GM12874 (cell line): ENCODE results near the gene SHROOM4.

Experiments used
- TF ChIP-seq, protein P1 (sequence below): IDR thresholded peaks from 2 replicates; pipeline ENCODE4 v1.5.1; 2011; ENCODE audit warnings: low read depth, mild to moderate bottlenecking, control low read depth, low read length, moderate library complexity; ENCODE audit not compliant: insufficient read depth

The SHROOM4 gene

DNA sequence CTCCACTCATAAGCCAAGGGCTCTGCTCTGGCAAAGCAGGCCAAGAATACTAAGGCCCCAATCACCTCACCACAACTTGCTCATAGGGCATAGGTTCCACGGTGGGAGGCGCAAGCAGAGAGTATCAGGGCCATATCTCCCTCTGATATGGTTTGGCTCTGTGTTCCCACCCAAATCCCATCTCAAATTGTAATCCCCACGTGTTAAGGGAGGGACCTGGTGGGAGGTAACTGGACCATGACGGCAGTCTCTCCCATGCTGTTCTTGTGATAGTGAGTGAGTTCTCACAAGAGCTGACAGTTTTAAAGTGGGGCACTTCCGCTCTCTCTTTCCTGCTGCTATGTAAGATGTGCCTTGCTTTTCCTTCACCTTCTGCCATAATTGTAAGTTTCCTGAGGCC lies 88.7 kb downstream of the SHROOM4 start:
- TF ChIP-seq, protein P1, sequence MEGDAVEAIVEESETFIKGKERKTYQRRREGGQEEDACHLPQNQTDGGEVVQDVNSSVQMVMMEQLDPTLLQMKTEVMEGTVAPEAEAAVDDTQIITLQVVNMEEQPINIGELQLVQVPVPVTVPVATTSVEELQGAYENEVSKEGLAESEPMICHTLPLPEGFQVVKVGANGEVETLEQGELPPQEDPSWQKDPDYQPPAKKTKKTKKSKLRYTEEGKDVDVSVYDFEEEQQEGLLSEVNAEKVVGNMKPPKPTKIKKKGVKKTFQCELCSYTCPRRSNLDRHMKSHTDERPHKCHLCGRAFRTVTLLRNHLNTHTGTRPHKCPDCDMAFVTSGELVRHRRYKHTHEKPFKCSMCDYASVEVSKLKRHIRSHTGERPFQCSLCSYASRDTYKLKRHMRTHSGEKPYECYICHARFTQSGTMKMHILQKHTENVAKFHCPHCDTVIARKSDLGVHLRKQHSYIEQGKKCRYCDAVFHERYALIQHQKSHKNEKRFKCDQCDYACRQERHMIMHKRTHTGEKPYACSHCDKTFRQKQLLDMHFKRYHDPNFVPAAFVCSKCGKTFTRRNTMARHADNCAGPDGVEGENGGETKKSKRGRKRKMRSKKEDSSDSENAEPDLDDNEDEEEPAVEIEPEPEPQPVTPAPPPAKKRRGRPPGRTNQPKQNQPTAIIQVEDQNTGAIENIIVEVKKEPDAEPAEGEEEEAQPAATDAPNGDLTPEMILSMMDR = no peak

DNA sequence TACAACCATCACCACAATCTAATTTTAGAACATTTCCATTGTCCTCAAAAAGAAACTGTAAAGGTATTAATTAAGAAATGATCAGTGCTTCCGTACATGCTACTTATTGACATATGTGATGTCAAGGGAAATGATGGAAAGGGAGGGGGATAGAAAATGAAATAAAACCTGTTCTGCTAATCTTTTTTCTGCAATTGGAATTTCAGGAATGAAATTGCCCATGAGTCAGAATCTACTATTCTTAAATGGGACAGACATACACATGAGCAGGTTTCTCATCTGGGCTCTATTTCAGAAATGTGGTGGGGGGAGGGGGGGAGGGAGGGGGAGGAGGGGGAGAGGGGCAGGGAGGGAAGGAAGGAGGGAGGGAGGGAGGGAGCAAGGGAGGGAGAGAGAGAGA lies 91.0 kb downstream of the SHROOM4 start:
- TF ChIP-seq, protein P1 = no peak

DNA sequence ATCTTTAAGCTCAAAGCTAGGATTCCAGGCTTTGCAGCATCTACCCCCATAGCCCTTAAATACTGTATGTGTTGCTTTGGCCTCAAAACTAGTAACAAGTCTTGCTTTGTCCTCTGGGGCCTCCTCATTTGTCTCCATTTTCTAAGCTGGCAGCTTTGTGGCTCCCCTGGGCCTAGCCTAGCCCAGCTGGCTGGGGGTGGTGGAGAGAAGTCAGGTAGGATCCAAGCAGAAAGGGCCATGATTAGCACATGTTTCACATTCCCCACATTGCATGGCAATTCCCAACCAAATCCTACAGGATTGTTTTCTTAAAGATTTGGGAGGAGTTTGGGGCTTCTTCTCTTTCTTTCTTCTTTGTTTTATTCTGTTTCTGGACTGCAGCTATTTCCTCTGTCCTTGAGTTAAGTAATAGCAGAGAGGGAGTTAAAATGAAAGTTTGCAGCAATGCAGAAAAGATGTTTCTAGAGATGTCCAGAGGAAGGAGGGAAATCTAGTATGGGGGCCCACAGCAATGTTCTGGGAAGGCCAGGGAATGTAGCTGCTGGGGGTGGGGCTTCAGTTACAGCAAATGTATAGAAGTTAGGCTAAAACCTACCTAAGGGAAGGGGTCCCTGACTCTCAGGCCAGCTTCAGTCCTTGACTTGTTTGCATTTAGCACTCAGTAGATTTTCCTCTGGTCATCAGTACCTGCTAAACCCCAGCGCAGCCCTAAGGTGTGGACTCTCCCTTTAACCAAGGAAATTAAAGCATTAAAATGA lies 92.1 kb downstream of the SHROOM4 start:
- TF ChIP-seq, protein P1 = no peak

DNA sequence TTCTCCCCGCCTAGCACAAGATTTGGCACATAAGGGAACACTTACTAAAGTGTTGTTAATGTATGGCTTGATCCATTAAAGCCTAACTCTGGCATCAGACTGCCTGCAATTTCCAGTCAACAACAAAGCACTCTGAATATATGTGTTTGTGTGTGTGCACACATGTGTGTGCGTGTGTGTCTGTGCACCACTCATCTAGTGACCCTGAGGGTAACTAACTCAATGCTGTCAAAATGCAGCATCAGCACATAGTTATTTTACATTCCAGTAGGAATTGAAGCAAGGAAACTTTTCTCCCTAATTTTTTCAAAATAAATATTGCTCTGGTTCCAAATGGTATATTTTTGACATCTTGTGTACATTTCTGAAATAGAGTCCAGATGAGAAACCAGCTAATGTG lies 94.4 kb downstream of the SHROOM4 start:
- TF ChIP-seq, protein P1 = no peak

DNA sequence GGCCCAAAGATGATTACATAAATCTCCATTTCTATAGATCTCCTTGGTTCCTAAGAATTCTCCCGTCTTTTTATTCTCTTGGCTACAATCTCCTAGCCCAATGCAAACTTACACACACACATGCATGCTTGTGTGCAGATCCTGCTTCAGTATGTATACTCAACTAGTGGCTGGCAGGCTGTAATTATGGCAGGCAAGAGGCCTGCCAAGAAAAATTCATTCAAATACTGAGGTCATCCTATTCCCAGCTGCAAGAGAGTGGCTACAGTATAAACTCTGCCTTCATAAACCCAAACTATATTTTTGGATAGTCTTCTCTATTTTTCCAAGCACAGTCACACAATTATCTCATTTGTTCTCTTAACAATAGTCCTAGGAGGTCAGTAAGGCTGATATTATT lies 95.2 kb downstream of the SHROOM4 start:
- TF ChIP-seq, protein P1 = no peak

DNA sequence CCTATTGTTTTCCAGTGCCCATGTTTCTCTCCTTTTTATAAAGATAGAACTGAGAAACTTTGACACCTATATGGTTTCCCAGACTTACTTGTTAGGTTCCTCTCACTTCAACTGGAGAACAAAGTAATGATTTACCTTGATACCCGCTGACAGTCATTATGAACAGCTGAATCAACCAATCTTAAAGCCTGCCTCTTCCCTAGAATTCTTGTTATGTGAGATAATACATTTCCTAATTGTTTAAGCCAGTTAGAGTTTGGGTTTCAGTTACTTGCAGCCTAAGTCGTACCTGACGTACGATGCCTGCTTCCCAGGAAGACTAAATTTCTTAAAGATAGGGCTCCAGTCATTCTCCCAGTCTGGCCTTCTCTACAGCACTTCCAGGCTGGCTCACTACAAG lies 97.3 kb downstream of the SHROOM4 start:
- TF ChIP-seq, protein P1 = no peak

DNA sequence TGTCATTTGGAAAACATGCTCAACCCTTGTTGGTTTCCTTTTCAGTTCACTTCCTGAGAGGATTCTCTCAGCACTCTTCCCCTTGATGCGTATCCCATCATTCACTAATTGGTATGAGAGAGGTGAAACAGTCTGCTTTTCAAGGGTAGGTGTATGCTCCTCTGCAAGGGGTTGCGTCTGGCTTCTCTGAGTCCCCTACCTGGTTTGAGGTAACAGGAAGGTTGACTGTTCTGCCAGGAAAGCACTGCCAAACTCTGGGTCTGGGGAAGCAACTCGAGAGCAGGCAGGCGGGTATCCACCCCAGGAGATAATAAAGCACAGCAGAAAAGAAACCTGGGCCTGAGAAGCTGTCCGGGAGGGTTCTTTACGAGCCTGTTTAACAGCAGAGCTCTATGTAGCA lies 101.2 kb downstream of the SHROOM4 start:
- TF ChIP-seq, protein P1 = no peak
